Thoracic aorta (tissue), 2 donors: ENCODE measurements around the gene ECHDC1. TPM values are rescaled to one million over a fixed set of nuclear protein-coding genes. Genes with fewer than 3 reads are reported as not detected.
A peak's percentile ranks its signal among the peaks of the same experiment; 100 is the strongest.

Experiments
- ATAC-seq: fragments of 150-250 bp; one replicate; pipeline ENCODE4 v1.8.0; 2017; ENCODE audit warnings: low read depth; ENCODE audit not compliant: insufficient number of reproducible peaks, low FRiP score
- DNase-seq: peaks from one replicate; pipeline ENCODE4 v3.0.0-alpha.2; 2020; ENCODE audit warnings: low spot score
- H3K27ac ChIP-seq, 2 donors: fragments of 200-600 bp; sonication (generic); 1 replicate in 1 of 2; 2 replicates in 1 of 2; pipeline ENCODE4 v1.5.1; 2016; ENCODE audit warnings: mild to moderate bottlenecking in 2 of 2, moderate library complexity in 2 of 2
- H3K27me3 ChIP-seq: fragments of 200-600 bp; sonication (generic); replicated peaks from 2 replicates; pipeline ENCODE4 v1.6.0; 2016; ENCODE audit warnings: mild to moderate bottlenecking; ENCODE audit not compliant: insufficient read depth
- H3K36me3 ChIP-seq: fragments of 200-600 bp; sonication (generic); one replicate; pipeline ENCODE4 v1.5.1; 2016
- H3K4me1 ChIP-seq, 2 donors: fragments of 200-600 bp; sonication (generic); 1 replicate in 1 of 2; 2 replicates in 1 of 2; pipeline versions ENCODE4 v1.5.1 to v1.6.0; 2016; ENCODE audit warnings: low read depth in 2 of 2, mild to moderate bottlenecking in 1 of 2; ENCODE audit not compliant: control insufficient read depth in 1 of 2
- H3K4me3 ChIP-seq: fragments of 200-600 bp; sonication (generic); 2 replicates; pipeline ENCODE4 v1.5.1; 2016; ENCODE audit warnings: mild to moderate bottlenecking
- H3K9me3 ChIP-seq: fragments of 200-600 bp; sonication (generic); 2 replicates; pipeline ENCODE4 v1.5.1; 2016
- CTCF ChIP-seq: fragments of 200-600 bp; sonication (generic); IDR thresholded peaks from one replicate; pipeline ENCODE4 v1.5.1; 2019; ENCODE audit warnings: antibody characterized with exemption
- total RNA-seq, 2 donors: library from RNA; depleted of rRNA; stranded (reverse); fragments of >200 nt; gene quantifications; one replicate each; pipeline versions ENCODE4 v1.1.0 to v1.2.3, GENCODE V29; 2016

Gene ECHDC1
- total RNA-seq, 2 donors from 2014 or later = 29.9 to 52.9 TPM

GRCh38 chr6:127272576-127272975, 70.8 kb downstream of the ECHDC1 start:
- Histone ChIP-seq H3K9me3 (no peaks in the 10 kb centered on the region), H3K27ac (no peak overlapping the region), H3K27me3 (no peaks in the 10 kb centered on the region), H3K36me3 (no peaks in the 10 kb centered on the region), H3K4me1 (peaks cover 31 to 52% of the 10 kb centered on the region in 2 donors), H3K4me3 (no peak overlapping the region)
- no peak for DNase-seq
- ATAC-seq = no peak
- no peak for TF ChIP-seq CTCF

GRCh38 chr6:127267646-127268625, 75.5 kb downstream of the ECHDC1 start:
- Histone ChIP-seq H3K4me3 (peak overlapping the region; percentile 86), H3K36me3 (no peaks in the 10 kb centered on the region), H3K27ac (peak overlapping the region; percentile 98 to 99), H3K9me3 (no peaks in the 10 kb centered on the region), H3K27me3 (no peaks in the 10 kb centered on the region), H3K4me1 (peaks cover 21 to 30% of the 10 kb centered on the region in 2 donors)
- ATAC-seq (peak; percentile 11), DNase-seq (no peak)
- no peak for TF ChIP-seq CTCF

- ATAC-seq = peak; percentile 58
- H3K4me3 ChIP-seq = peak overlapping the region; percentile 86
- DNase-seq = peak; percentile 36
- H3K36me3 ChIP-seq = no peaks in the 10 kb centered on the region
- H3K9me3 ChIP-seq = no peaks in the 10 kb centered on the region
- TF ChIP-seq CTCF = no peak
- peak overlapping the region; percentile 98 to 99 for H3K27ac ChIP-seq
- no peaks in the 10 kb centered on the region for H3K27me3 ChIP-seq
- peaks cover 14 to 22% of the 10 kb centered on the region in 2 donors for H3K4me1 ChIP-seq
Observed at GRCh38 chr6:127266892-127267645, 76.3 kb downstream of the ECHDC1 start.

- H3K27ac ChIP-seq = peak within 1 kb of the TSS; percentile 98 to 99
Observed at GRCh38 chr6:127266178-127266891, 77.1 kb downstream of the ECHDC1 start, which contains the start of gene RNF146. RNF146 (plus strand) TSS chr6:127266864; CDS start chr6:127280339, 13,475 bp downstream.

More at GRCh38 chr6:127266178-127266891, 77.1 kb downstream of the ECHDC1 start, which contains the start of gene RNF146:
- ATAC-seq (peak; percentile 91), DNase-seq (peak; percentile 13)
- Histone ChIP-seq H3K36me3 (no peaks in the 10 kb centered on the region), H3K4me3 (peak within 1 kb of the TSS; percentile 86), H3K4me1 (peaks cover 14 to 20% of the 10 kb centered on the region in 2 donors), H3K27me3 (no peaks in the 10 kb centered on the region), H3K9me3 (no peaks in the 10 kb centered on the region)
- TF ChIP-seq CTCF = peak; percentile 69
